Activated CD8-positive, alpha-beta memory T cell treated with anti-CD3 and anti-CD28 coated beads, Interleukin-2, amount 10 ng/mL, durations not matched to agents 7 days and 5 days (primary cell): Measurements from ENCODE around the gene KCNIP3. TPM values are rescaled to one million over a fixed set of nuclear protein-coding genes. Genes with fewer than 3 reads are reported as not detected.

Source experiments
- ATAC-seq: fragments of 150-1000 bp; cut with Tn5 transposase; one replicate; pipeline ENCODE4 v1.10.0; 2021; ENCODE audit warnings: moderate library complexity
- CTCF ChIA-PET: fragments of 350-600 bp; sonication (Branson Sonifier 250); formaldehyde crosslinking; loops from one replicate; lab custom pipeline; 2021; ENCODE audit warnings: antibody characterized with exemption; lab: Charles Lee
- DNase-seq: peaks from one replicate; pipeline ENCODE4 v3.0.0-alpha.2; 2020
- H3K27ac Mint-ChIP-seq: one replicate; pipeline ENCODE4 v1.8.0; 2021; ENCODE audit warnings: mild to moderate bottlenecking, mixed read lengths
- H3K27me3 Mint-ChIP-seq: one replicate; pipeline ENCODE4 v1.8.0; 2021; ENCODE audit warnings: mixed read lengths
- H3K36me3 Mint-ChIP-seq: one replicate; pipeline ENCODE4 v1.8.0; 2021; ENCODE audit warnings: mild to moderate bottlenecking, mixed read lengths
- H3K4me1 Mint-ChIP-seq: one replicate; pipeline ENCODE4 v1.8.0; 2021; ENCODE audit warnings: mixed read lengths
- H3K4me3 Mint-ChIP-seq: one replicate; pipeline ENCODE4 v1.8.0; 2021; ENCODE audit warnings: mild to moderate bottlenecking, moderate library complexity, mixed read lengths
- H3K9me3 Mint-ChIP-seq: one replicate; pipeline ENCODE4 v1.8.0; 2022; ENCODE audit warnings: low read depth, mixed read lengths
- total RNA-seq, 2 experiments: library from RNA; stranded (reverse); gene quantifications; one replicate each; pipeline ENCODE4 v1.2.3, GENCODE V29; 2021

The KCNIP3 gene
- total RNA-seq, 2 experiments from 2014 or later = not detected

- DNase-seq = no peak
- Mint-ChIP-seq H3K4me1 (no peaks in the 10 kb centered on the region), H3K27ac (no peak overlapping the region), H3K27me3 (no peaks in the 10 kb centered on the region), H3K4me3 (no peak overlapping the region), H3K9me3 (no peaks in the 10 kb centered on the region), H3K36me3 (no peaks in the 10 kb centered on the region)
- CTCF ChIA-PET = no interaction called here
- ATAC-seq = no peak
These were observed 19.1 kb upstream of the KCNIP3 start for GRCh38 chr2:95278051-95278471.

- CTCF ChIA-PET = no interaction called here
- H3K4me3 Mint-ChIP-seq = no peak overlapping the region
- H3K9me3 Mint-ChIP-seq = no peaks in the 10 kb centered on the region
- H3K27ac Mint-ChIP-seq = no peak overlapping the region
- H3K4me1 Mint-ChIP-seq = no peaks in the 10 kb centered on the region
- DNase-seq = no peak
- H3K27me3 Mint-ChIP-seq = no peaks in the 10 kb centered on the region
- no peaks in the 10 kb centered on the region for H3K36me3 Mint-ChIP-seq
- no peak for ATAC-seq
These were observed 18.4 kb upstream of the KCNIP3 start for GRCh38 chr2:95278637-95279225.

- no peaks in the 10 kb centered on the region for H3K27me3 Mint-ChIP-seq
- no peaks in the 10 kb centered on the region for H3K36me3 Mint-ChIP-seq
- no peaks in the 10 kb centered on the region for H3K4me1 Mint-ChIP-seq
- H3K9me3 Mint-ChIP-seq = no peaks in the 10 kb centered on the region
- H3K27ac Mint-ChIP-seq = no peak overlapping the region
- CTCF ChIA-PET = no interaction called here
- H3K4me3 Mint-ChIP-seq = no peak overlapping the region
- ATAC-seq = no peak
- DNase-seq = no peak
These were observed 17.6 kb upstream of the KCNIP3 start for GRCh38 chr2:95279435-95280035.

GRCh38 chr2:95281071-95281470 is 16.1 kb upstream of the KCNIP3 start:
- Mint-ChIP-seq H3K27ac (no peak overlapping the region), H3K4me1 (no peaks in the 10 kb centered on the region), H3K36me3 (no peaks in the 10 kb centered on the region), H3K27me3 (no peaks in the 10 kb centered on the region), H3K4me3 (no peak overlapping the region), H3K9me3 (no peaks in the 10 kb centered on the region)
- DNase-seq = no peak
- ATAC-seq = no peak
- CTCF ChIA-PET = no interaction called here

GRCh38 chr2:95281786-95282185 is 15.4 kb upstream of the KCNIP3 start:
- CTCF ChIA-PET = no interaction called here
- Mint-ChIP-seq H3K4me1 (no peaks in the 10 kb centered on the region), H3K36me3 (no peaks in the 10 kb centered on the region), H3K9me3 (no peaks in the 10 kb centered on the region), H3K4me3 (no peak overlapping the region), H3K27me3 (no peaks in the 10 kb centered on the region), H3K27ac (no peak overlapping the region)
- ATAC-seq = no peak
- no peak for DNase-seq

- Mint-ChIP-seq H3K4me3 (no peak overlapping the region), H3K9me3 (no peaks in the 10 kb centered on the region), H3K4me1 (no peaks in the 10 kb centered on the region), H3K27me3 (no peaks in the 10 kb centered on the region), H3K27ac (no peak overlapping the region), H3K36me3 (no peaks in the 10 kb centered on the region)
- CTCF ChIA-PET = no interaction called here
- ATAC-seq = no peak
- DNase-seq = no peak
These were observed 14.7 kb upstream of the KCNIP3 start for GRCh38 chr2:95282458-95282857.

- no peak for ATAC-seq
- CTCF ChIA-PET = no interaction called here
- no peaks in the 10 kb centered on the region for H3K9me3 Mint-ChIP-seq
- no peak overlapping the region for H3K4me3 Mint-ChIP-seq
- H3K4me1 Mint-ChIP-seq = no peaks in the 10 kb centered on the region
- no peak overlapping the region for H3K27ac Mint-ChIP-seq
- DNase-seq = no peak
- no peaks in the 10 kb centered on the region for H3K27me3 Mint-ChIP-seq
- H3K36me3 Mint-ChIP-seq = no peaks in the 10 kb centered on the region
These were observed 13.6 kb upstream of the KCNIP3 start for GRCh38 chr2:95283562-95283961.

GRCh38 chr2:95284886-95285541 is 12.1 kb upstream of the KCNIP3 start:
- Mint-ChIP-seq H3K36me3 (no peaks in the 10 kb centered on the region), H3K9me3 (no peaks in the 10 kb centered on the region), H3K27ac (no peak overlapping the region), H3K4me1 (no peaks in the 10 kb centered on the region), H3K4me3 (no peak overlapping the region), H3K27me3 (no peaks in the 10 kb centered on the region)
- DNase-seq (no peak), ATAC-seq (no peak)
- CTCF ChIA-PET = no interaction called here

- Mint-ChIP-seq H3K4me3 (no peak overlapping the region), H3K36me3 (no peaks in the 10 kb centered on the region), H3K4me1 (no peaks in the 10 kb centered on the region), H3K27me3 (no peaks in the 10 kb centered on the region), H3K9me3 (no peaks in the 10 kb centered on the region), H3K27ac (no peak overlapping the region)
- no peak for DNase-seq
- CTCF ChIA-PET = no interaction called here
- ATAC-seq = no peak
These were observed 11.6 kb upstream of the KCNIP3 start for GRCh38 chr2:95285542-95285932.

GRCh38 chr2:95287336-95287735 is 9.8 kb upstream of the KCNIP3 start:
- no peaks in the 10 kb centered on the region for H3K4me1 Mint-ChIP-seq
- ATAC-seq (no peak), DNase-seq (no peak)
- no peaks in the 10 kb centered on the region for H3K36me3 Mint-ChIP-seq
- no peaks in the 10 kb centered on the region for H3K27me3 Mint-ChIP-seq
- CTCF ChIA-PET = no interaction called here
- no peak overlapping the region for H3K4me3 Mint-ChIP-seq
- H3K9me3 Mint-ChIP-seq = peaks cover 2% of the 10 kb centered on the region
- H3K27ac Mint-ChIP-seq = no peak overlapping the region

- DNase-seq (no peak), ATAC-seq (no peak)
- no peak overlapping the region for H3K27ac Mint-ChIP-seq
- H3K27me3 Mint-ChIP-seq = no peaks in the 10 kb centered on the region
- no peak overlapping the region for H3K4me3 Mint-ChIP-seq
- no peaks in the 10 kb centered on the region for H3K36me3 Mint-ChIP-seq
- CTCF ChIA-PET = no interaction called here
- H3K9me3 Mint-ChIP-seq = peaks cover 2% of the 10 kb centered on the region
- no peaks in the 10 kb centered on the region for H3K4me1 Mint-ChIP-seq
These were observed 9.3 kb upstream of the KCNIP3 start for GRCh38 chr2:95287806-95288205.

GRCh38 chr2:95289253-95289652 is 7.9 kb upstream of the KCNIP3 start:
- Mint-ChIP-seq H3K36me3 (no peaks in the 10 kb centered on the region), H3K9me3 (peaks cover 2% of the 10 kb centered on the region), H3K4me1 (no peaks in the 10 kb centered on the region), H3K4me3 (no peak overlapping the region), H3K27me3 (no peaks in the 10 kb centered on the region), H3K27ac (no peak overlapping the region)
- ATAC-seq (no peak), DNase-seq (no peak)
- CTCF ChIA-PET = no interaction called here

- CTCF ChIA-PET = no interaction called here
- Mint-ChIP-seq H3K4me3 (no peak overlapping the region), H3K9me3 (peaks cover 2% of the 10 kb centered on the region), H3K27ac (no peak overlapping the region), H3K27me3 (no peaks in the 10 kb centered on the region), H3K4me1 (no peaks in the 10 kb centered on the region), H3K36me3 (no peaks in the 10 kb centered on the region)
- ATAC-seq = no peak
- DNase-seq = no peak
These were observed 5.9 kb upstream of the KCNIP3 start for GRCh38 chr2:95291222-95291621.

- Mint-ChIP-seq H3K27me3 (peaks cover 3% of the 10 kb centered on the region), H3K9me3 (peaks cover 2% of the 10 kb centered on the region), H3K4me1 (no peaks in the 10 kb centered on the region), H3K4me3 (no peak overlapping the region), H3K27ac (no peak overlapping the region), H3K36me3 (no peaks in the 10 kb centered on the region)
- ATAC-seq (no peak), DNase-seq (no peak)
- CTCF ChIA-PET = no interaction called here
These were observed 4.4 kb upstream of the KCNIP3 start for GRCh38 chr2:95292623-95293260.
